ENCODE results near the gene METTL26. TPM values are rescaled to one million over a fixed set of nuclear protein-coding genes. Genes with fewer than 3 reads are reported as not detected.

METTL26 gene
- total and polyA plus RNA-seq, 2 of the 8 experiments (the other 6 are each of a cell fraction or from before 2014, with no cell fraction given): 100 to 186 TPM

GRCh38 chr16:681746-682427 is 45.8 kb upstream of the METTL26 start:
- ChIA-PET POLR2A (ENCODE audit: partially characterized antibody) (interaction anchor here (0.7 to 13.3 kb wide), 18 partner anchors 8 to 299 kb away, joined by 3 to 214 read pairs (median 6); partner anchors contain the start of genes ANTKMT, CCDC78, GNG13 and HAGHL), CTCF (ENCODE audit: partially characterized antibody) (interaction anchor here (0.6 to 1.9 kb wide), 18 partner anchors 9 to 781 kb away, joined by 3 to 8 read pairs (median 3); partner anchors contain the start of genes MCRIP2 and WDR24)
- H4K91ac ChIP-seq (replicated peaks; ENCODE audit: insufficient read length, low read length): no peak overlapping the region
- no peak overlapping the region for H3K56ac ChIP-seq (replicated peaks; ENCODE audit: insufficient read length, low read depth, low read length)
- no peak overlapping the region for H3K9ac ChIP-seq (replicated peaks in 1 of 4; ENCODE audit: extremely low read depth in 1 of 4, low read depth in 3 of 4, low read length in 3 of 4)
- H3K79me2 ChIP-seq (ENCODE audit: control insufficient read depth in 1 of 2, insufficient read depth in 2 of 2, low read length in 2 of 2): peaks cover 0 to 12% of the 10 kb centered on the region in 2 experiments; a peak in 1 of 4 replicates
- FAIRE-seq: no peak
- H4K5ac ChIP-seq (ENCODE audit: insufficient read length, low read depth, low read length): no peak overlapping the region
- H2AFZ ChIP-seq (ENCODE audit: low read length): no peak overlapping the region
- no peak overlapping the region for H3K27ac ChIP-seq (ENCODE audit: low read depth, low read length)
- no peak overlapping the region for H3K18ac ChIP-seq (ENCODE audit: extremely low read depth, low read length)
- H3K4me1 ChIP-seq (replicated peaks in 1 of 4; ENCODE audit: control insufficient read depth in 3 of 4, insufficient read depth in 4 of 4, low read length in 3 of 4): peaks cover 0 to 26% (median 21%) of the 10 kb centered on the region in 4 experiments; a peak in 6 of 7 replicates
- peak overlapping the region; percentile 65; the same call in 1 of the 2 replicates for H4K8ac ChIP-seq (ENCODE audit: extremely low read depth, insufficient read depth, low read length)
- peaks cover 13% of the 10 kb centered on the region; the same call in 1 of the 2 replicates for H3K23me2 ChIP-seq (ENCODE audit: low read depth, low read length)
- peaks cover 4 to 27% (median 13%) of the 10 kb centered on the region in 4 experiments; a peak in 7 of 8 replicates for H3K36me3 ChIP-seq (ENCODE audit: control insufficient read depth in 2 of 4, insufficient read depth in 4 of 4, low read length in 3 of 4)
- no peak for DNase-seq (ENCODE audit: low read depth in 1 of 2, low spot score in 2 of 2)
- no peaks in the 10 kb centered on the region for H3K27me3 ChIP-seq (replicated peaks in 1 of 4; ENCODE audit: control insufficient read depth in 3 of 4, extremely low read depth in 1 of 4, insufficient read depth in 3 of 4, low read length in 3 of 4)
- H2AK5ac ChIP-seq (ENCODE audit: low read depth, low read length): no peak overlapping the region
- peaks cover 6% of the 10 kb centered on the region; the same call in 1 of the 2 replicates for H3K79me1 ChIP-seq (ENCODE audit: low read depth, low read length)
- no peak for TF ChIP-seq RAD21 (IDR thresholded peaks at IDR 0.05 in 1 of 2, conservative IDR thresholded peaks at IDR 0.05 in 1 of 2; ENCODE audit: low read depth in 2 of 2, low read length in 2 of 2)
- TF ChIP-seq EP300 (IDR thresholded peaks at IDR 0.05; ENCODE audit: borderline replicate concordance in 1 of 2, low read depth in 2 of 2, low read length in 2 of 2): no peak
- no peak for TF ChIP-seq BACH1 (IDR thresholded peaks at IDR 0.05; ENCODE audit: low read length)
- no peak for TF ChIP-seq CREB1 (IDR thresholded peaks at IDR 0.05)
- no peak for TF ChIP-seq TAF1 (IDR thresholded peaks at IDR 0.05; ENCODE audit: low read depth, low read length)
- H3K4me2 ChIP-seq (ENCODE audit: insufficient read depth in 1 of 2, low read depth in 2 of 2, low read length in 2 of 2): peak overlapping the region; percentile 74; a peak in 3 of 4 replicates
- 92% methylated on average over 28 of the region's 28 CpGs; no CpG with 5 or more reads in 1 of the 2 experiments for WGBS, 2 experiments (ENCODE audit: extremely low coverage in 1 of 2, insufficient coverage in 1 of 2, insufficient read length in 1 of 2, insufficient replicate concordance in 2 of 2, low coverage in 1 of 2, low lambda C conversion rate in 2 of 2, missing lambda C conversion rate in 1 of 2)
- no peak overlapping the region for H3K14ac ChIP-seq (ENCODE audit: insufficient read length)
- no peak overlapping the region for H3K23ac ChIP-seq (ENCODE audit: insufficient read length)
- H2BK120ac ChIP-seq (replicated peaks; ENCODE audit: low read depth, low read length): no peak overlapping the region
- H2BK12ac ChIP-seq (ENCODE audit: low read depth, low read length): no peak overlapping the region
- H4K20me1 ChIP-seq (replicated peaks in 1 of 2; ENCODE audit: control insufficient read depth in 1 of 2, insufficient read depth in 2 of 2, low read length in 2 of 2): peaks cover 4 to 32% of the 10 kb centered on the region in 2 experiments
- no peak overlapping the region for H2BK20ac ChIP-seq (ENCODE audit: low read length)
- H2BK5ac ChIP-seq (ENCODE audit: low read depth, low read length): no peak overlapping the region; the same call in 1 of the 2 replicates
- H3K4me3 ChIP-seq (ENCODE audit: extremely low read depth in 1 of 4, insufficient read depth in 2 of 4, low read depth in 3 of 4, low read length in 4 of 4): peak overlapping the region in 1 of 4 experiments; percentile 89; a peak in 1 of 8 replicates
- no peak overlapping the region for H3K4ac ChIP-seq (replicated peaks; ENCODE audit: insufficient read length, low read depth, low read length)
- H2BK15ac ChIP-seq (ENCODE audit: low read length): no peak overlapping the region
- no peaks in the 10 kb centered on the region for H3K9me3 ChIP-seq (ENCODE audit: insufficient read depth in 2 of 2, low read depth in 1 of 2, low read length in 1 of 2)

Data from H1 (cell line).